ENCODE data around the gene TRIM17. TPM values are rescaled to one million over a fixed set of nuclear protein-coding genes. Genes with fewer than 3 reads are reported as not detected.

TRIM17 gene
- total and polyA plus RNA-seq, 9 of the 15 experiments (the other 6 are each of a cell fraction or from before 2014, with no cell fraction given), result not detected

- no peak for TF ChIP-seq PCBP1 (IDR thresholded peaks at IDR 0.05; ENCODE audit: low read depth, low read length, poor library complexity, severe bottlenecking)
- TF ChIP-seq, protein P1, sequence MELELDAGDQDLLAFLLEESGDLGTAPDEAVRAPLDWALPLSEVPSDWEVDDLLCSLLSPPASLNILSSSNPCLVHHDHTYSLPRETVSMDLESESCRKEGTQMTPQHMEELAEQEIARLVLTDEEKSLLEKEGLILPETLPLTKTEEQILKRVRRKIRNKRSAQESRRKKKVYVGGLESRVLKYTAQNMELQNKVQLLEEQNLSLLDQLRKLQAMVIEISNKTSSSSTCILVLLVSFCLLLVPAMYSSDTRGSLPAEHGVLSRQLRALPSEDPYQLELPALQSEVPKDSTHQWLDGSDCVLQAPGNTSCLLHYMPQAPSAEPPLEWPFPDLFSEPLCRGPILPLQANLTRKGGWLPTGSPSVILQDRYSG (tag; conservative IDR thresholded peaks at IDR 0.05; ENCODE audit: low read depth), result peak; percentile 68; the same call in 1 of the 2 replicates
- TF ChIP-seq PHF20 (IDR thresholded peaks at IDR 0.05; ENCODE audit: partially characterized antibody), result no peak
- no peak for TF ChIP-seq NR0B1 (IDR thresholded peaks at IDR 0.05; ENCODE audit: partially characterized antibody)
- TF ChIP-seq TBL1XR1 (IDR thresholded peaks at IDR 0.05; ENCODE audit: low read length in 2 of 2), result peak; percentile 63 to 94; a peak in 3 of 4 replicates
- peak; percentile 81 for TF ChIP-seq POLR2AphosphoS5 (IDR thresholded peaks at IDR 0.05; ENCODE audit: control insufficient read depth, insufficient read depth, low read depth, low read length)
- TF ChIP-seq, protein P2, sequence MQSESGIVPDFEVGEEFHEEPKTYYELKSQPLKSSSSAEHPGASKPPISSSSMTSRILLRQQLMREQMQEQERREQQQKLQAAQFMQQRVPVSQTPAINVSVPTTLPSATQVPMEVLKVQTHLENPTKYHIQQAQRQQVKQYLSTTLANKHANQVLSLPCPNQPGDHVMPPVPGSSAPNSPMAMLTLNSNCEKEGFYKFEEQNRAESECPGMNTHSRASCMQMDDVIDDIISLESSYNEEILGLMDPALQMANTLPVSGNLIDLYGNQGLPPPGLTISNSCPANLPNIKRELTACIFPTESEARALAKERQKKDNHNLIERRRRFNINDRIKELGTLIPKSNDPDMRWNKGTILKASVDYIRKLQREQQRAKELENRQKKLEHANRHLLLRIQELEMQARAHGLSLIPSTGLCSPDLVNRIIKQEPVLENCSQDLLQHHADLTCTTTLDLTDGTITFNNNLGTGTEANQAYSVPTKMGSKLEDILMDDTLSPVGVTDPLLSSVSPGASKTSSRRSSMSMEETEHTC (IDR thresholded peaks at IDR 0.05), result peak; percentile 99
- no peak for TF ChIP-seq TAF9B (IDR thresholded peaks at IDR 0.05; ENCODE audit: partially characterized antibody)
- TF ChIP-seq SMAD2 (IDR thresholded peaks at IDR 0.05; ENCODE audit: low read depth, low read length), result no peak
- peak; percentile 74 for TF ChIP-seq BACH1 (tag; IDR thresholded peaks at IDR 0.05)
- peak; percentile 84 to 86 for TF ChIP-seq TRIM24 (IDR thresholded peaks at IDR 0.05)
- TF ChIP-seq SMAD1 (IDR thresholded peaks at IDR 0.05; ENCODE audit: low read depth, low read length, partially characterized antibody), result peak; percentile 52
- TF ChIP-seq TAF7 (tag; IDR thresholded peaks at IDR 0.05), result no peak
- TF ChIP-seq ARHGAP35 (IDR thresholded peaks at IDR 0.05; ENCODE audit: partially characterized antibody), result no peak
- TF ChIP-seq MAZ (CRISPR knock-in tag; conservative IDR thresholded peaks at IDR 0.05 in 1 of 2, IDR thresholded peaks at IDR 0.05 in 1 of 2), result peak in 1 of 2 experiments; percentile 94; a peak in 2 of 4 replicates
- TF ChIP-seq E2F6 (IDR thresholded peaks at IDR 0.05; ENCODE audit: borderline replicate concordance in 1 of 2, extremely low read depth in 1 of 2, insufficient read depth in 1 of 2, insufficient read length in 1 of 2, low read depth in 1 of 2, low read length in 1 of 2, poor library complexity in 1 of 2, severe bottlenecking in 1 of 2), result peak in 1 of 2 experiments; percentile 50
- no peak; a peak in 2 of 4 replicates for TF ChIP-seq FOXA3 (CRISPR knock-in tag; conservative IDR thresholded peaks at IDR 0.05 in 1 of 2, IDR thresholded peaks at IDR 0.05 in 1 of 2)
- peak; percentile 92 for TF ChIP-seq NFIC (IDR thresholded peaks at IDR 0.05)
These were observed 47.7 kb downstream of the TRIM17 start (continued) for GRCh38 chr1:228368801-228369607.

All from K562 (cell line).